HG02763 (cell line): Measurements from ENCODE around the gene FGF18.
"Not testable (repeated sequence)": the region's sequence is repeated elsewhere in the genome, so short reads cannot be mapped to it uniquely, and the experiment has no call there.

Experiments used
- ATAC-seq: cut with Tn5 transposase; IDR thresholded peaks from one replicate; pipeline ENCODE4 v1.9.1; 2021; ENCODE audit warnings: mild to moderate bottlenecking, moderate library complexity; ENCODE audit not compliant: unreplicated experiment

FGF18 gene, protein sequence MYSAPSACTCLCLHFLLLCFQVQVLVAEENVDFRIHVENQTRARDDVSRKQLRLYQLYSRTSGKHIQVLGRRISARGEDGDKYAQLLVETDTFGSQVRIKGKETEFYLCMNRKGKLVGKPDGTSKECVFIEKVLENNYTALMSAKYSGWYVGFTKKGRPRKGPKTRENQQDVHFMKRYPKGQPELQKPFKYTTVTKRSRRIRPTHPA

DNA sequence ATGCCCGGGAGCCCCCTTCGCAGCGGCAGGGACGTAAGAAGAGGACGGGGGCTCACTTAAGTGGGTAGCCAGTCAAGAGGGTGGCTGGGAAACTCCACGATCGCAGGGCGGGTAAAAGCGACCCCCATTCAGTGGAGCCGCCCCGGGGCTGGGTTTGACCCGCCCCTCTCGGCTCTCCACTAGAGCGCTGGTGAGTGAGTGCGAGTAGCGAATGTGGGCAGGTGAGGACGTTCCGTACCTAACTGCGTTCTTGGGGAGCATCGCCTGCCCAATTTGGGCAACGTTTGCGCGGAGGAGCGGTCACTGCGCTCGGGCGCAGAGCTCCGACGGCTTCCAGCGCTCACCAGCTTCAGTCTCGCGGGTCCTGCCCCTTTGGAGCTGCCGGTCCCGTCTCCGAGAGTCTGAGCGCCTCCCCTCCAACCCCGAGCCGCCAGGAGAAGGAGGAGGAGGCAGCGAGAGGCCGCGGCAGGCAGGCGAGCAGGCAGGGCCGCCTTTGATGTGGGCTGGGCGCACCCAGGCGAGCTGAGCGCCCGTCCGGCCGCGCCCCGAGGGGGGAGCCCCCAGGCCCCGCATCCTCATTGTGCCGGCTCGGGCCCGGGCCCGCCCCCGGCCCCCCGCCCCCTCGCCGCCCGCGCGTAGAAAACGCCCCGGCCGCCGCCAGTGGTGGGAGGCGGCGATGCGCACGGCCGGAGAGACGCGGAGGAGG, at the start of gene FGF18:
TSS of gene FGF18 (plus strand) at position 666 of the 706 bp plus-strand sequence. CDS start 553 bp downstream, outside the sequence.
- no peak for ATAC-seq

GRCh38 chr5:171369898-171370297, 49.5 kb upstream of the FGF18 start:
- no peak for ATAC-seq

DNA sequence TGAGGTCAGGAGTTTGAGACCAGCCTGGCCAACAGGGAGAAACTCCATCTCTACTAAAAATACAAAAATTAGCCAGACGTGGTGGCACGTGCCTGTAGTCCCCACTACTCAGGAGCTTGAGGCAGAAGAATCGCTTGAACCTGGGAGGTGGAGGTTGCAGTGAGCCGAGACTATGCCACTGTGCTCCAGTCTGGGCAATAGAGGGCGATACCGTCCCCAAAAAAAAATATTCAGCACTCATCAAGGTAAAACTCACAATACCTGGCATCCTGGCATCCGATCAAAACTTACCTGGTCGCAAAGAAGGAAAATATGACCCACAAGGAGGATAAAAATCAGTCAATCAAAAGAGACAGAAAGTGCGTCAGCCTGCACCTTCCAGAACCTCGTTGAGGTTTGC, 48.6 kb upstream of the FGF18 start:
- not testable (repeated sequence) for ATAC-seq

DNA sequence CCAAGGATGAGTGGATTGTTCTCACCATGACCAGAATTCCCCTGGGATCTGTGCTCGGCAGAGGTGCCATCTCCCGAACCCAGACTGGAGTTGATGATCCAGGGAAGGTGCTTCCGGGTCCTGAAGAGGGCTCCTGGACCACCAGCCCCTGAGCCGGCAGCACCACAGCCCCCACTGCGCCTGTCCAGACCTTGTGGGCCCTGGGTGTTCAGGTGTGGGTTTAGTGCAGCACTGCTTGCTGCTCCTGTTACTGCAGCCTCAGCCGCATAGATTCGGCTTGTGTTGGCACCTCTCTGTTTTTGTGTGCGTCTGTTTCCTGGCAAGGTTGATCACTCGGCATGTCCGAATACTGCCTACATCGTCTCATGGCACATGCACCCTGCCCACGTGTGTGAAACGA, 48.1 kb upstream of the FGF18 start:
- ATAC-seq = no peak

GRCh38 chr5:171379961-171380360, 39.5 kb upstream of the FGF18 start:
- ATAC-seq = no peak

- ATAC-seq = not testable (repeated sequence)
Measured at GRCh38 chr5:171384416-171384815, 35.0 kb upstream of the FGF18 start.

DNA sequence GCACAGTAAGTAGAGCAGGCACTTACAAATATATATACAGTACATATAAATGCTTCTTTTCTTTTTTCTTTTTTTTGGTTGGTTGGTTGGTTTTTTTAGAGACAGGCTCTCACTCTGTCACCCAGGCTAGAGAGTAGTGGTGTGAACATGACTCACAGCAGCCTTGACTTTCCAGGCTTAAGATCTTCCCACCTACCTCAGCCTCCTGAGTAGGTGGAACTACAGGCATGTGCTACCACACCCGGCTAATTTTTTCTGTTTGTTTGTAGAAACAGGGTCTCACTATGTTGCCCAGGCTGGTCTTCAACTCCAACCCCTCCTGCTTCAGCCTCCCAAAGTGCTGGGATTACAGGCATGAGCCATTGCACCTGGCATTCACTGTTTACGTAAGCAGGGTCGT, 34.4 kb upstream of the FGF18 start:
- ATAC-seq = not testable (repeated sequence)

DNA sequence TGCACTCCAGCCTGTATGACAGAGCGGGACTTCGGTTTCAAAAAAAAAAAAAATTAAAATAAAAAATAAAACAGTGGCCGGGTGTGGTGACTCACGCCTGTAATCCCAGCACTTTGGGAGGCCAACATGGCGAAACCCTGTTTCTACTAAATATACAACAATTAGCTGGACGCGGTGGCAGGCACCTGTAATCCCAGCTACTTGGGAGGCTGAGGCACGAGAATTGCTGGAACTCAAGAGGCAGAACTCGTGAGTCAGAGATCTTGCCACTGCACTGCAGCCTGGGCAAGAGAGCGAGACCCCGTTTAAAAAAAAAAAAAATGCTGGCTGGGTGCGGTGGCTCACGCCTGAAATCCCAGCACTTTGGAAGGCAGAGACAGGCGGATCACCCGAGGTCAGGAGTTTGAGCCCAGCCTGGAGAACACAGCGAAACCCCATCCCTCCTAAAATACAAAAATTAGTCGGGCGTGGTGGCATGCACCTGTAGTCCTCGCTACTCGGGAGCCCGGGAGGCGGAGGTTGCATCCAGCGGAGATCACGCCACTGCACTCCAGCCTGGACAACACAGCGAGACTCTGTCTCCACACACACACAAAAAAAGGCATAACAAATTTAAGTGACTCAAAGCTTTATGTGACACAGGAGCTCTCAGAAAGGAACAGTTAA, 33.3 kb upstream of the FGF18 start:
- ATAC-seq = no peak

DNA sequence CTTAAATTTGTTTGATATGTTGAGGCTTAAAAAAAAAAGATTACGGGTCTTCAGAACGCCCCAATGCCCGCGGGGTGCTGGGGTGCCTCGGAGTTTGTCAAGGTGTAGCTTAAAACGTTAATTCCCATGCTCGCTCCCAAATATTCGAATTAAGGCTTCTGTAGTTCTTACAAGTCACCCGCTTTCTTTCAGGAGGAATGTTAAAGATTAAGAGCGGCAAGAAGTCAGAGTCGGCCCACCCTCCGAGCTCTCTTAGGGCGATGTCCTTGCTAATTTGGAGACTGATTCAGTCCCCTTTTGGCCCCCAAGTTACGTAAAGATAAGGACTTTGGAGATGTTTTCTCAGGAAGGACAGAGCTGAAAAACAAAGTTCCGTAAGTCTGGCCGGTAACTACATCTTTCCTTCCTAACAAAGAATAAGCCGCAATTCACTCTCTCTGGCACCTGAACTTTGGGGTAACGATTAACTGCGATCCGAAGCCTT, 32.5 kb upstream of the FGF18 start:
- no peak for ATAC-seq

DNA sequence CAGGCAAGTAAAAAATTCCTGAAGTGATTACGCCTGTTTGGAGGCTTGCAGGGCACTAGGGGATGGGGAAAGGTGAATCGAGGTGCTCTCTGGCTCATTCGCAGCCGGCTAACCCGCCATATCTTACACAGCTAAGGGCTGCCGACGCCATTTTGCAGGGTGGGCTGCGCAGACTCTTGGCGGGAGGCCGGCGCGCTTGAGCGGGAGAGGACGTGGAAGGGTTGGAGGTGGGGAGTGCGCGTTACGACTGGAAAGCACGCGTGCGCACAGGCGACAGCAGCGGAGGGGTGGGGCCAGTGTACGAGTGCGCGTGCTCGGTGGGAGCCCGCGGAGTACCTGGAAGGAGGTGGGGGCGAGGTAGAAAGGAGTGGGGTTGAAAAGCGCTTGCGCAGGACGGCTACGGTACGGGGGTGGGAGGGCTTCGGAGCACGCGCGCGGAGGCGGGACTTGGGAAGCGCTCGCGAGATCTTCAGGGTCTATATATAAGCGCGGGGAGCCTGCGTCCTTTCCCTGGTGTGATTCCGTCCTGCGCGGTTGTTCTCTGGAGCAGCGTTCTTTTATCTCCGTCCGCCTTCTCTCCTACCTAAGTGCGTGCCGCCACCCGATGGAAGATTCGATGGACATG, 32.0 kb upstream of the FGF18 start, which contains the start of gene NPM1:
TSS of gene NPM1 (plus strand) at position 505 of the 625 bp plus-strand sequence. CDS start at position 605, 100 bp downstream.
- ATAC-seq = peak; percentile 81

DNA sequence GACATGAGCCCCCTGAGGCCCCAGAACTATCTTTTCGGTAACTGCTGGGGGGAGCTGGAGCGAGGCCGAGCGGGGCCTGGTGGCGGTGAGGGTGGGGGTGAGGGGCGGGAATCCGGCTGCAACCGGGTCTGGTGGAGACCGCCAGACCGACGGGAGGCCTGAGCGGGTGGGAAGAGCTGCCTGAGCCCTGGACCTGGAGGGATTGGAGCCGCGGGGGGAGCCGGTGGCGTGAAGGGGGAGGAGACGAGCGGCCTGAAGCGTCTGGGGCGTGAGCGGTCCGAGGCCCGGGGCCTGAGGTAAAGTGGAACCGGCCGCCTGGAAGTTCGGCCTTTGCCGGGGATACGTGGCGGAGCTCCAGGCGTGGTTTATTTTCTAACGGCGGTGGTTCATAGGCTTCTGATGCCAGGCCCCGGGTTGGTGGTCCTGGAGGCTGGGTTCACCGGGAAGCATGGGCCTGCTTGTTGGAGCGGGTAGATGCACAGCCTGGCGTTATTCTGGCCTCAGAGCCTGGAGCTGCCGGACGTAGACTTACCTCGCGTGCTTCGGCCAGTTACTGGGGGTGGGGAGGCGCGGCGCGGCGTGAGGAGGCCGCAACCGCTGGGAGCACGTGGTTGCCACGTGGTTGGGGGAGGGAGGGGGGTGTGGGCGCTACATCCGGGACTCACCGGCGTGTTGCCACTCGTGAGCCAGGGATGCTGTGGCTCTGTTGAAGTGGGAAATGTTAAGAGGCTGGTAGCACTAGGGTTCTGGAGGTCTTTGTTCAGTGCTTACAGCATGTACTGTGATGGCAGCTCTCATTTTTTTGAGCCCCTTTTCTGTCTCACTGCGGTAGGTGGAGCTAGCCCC, 31.3 kb upstream of the FGF18 start:
- ATAC-seq = peak; percentile 34

DNA sequence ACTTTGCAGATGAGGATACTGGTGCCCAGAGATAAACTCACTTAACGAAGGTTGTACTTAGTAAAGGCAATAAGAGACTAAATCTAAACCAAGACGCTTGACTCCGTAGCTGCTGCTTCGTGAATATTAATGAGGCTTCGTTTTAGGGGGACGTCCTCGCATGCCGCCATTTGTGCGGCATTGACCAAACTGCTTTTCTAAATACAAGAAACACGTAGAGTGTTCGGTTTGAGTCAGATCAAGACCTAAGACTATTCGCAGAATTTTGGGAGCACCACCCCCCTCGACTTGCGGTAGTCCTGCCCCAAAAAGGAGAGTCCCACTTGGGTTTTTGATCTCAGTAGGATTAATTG, 30.7 kb upstream of the FGF18 start:
- ATAC-seq = no peak

DNA sequence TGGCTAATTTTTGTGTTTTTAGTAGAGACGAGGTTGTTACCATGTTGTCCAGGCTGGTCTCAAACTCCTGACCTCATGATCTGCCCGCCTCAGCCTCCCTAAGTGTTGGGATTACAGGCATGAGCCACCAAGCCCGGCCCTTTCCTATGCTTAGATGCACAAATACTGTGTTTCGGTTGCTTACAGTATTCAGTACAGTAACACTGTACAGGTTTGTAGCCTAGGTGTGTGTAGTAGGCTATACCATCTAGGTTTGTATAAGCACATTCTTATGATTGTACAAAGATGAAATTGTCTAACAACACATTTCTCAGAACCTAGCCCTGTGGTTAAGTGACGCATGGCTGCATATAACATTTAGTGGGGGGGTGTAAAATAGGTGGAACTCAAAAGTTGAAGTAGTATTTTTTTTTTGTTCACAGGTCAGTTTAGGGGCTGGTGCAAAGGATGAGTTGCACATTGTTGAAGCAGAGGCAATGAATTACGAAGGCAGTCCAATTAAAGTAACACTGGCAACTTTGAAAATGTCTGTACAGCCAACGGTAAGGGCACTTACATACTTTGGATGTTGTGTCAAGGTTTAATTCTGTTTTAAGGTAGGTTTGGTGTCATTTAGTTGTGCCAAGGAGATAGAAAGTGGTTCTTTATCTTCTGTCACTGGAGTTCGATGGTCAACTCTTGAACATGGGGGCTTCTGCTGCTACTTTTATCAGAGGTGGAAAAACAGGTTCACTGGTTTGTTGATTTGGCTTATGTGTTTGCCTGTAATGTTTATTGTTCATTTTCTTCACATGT, 28.4 kb upstream of the FGF18 start:
- ATAC-seq = no peak

GRCh38 chr5:171391996-171392577, 27.4 kb upstream of the FGF18 start:
- no peak for ATAC-seq

GRCh38 chr5:171392585-171393159, 26.8 kb upstream of the FGF18 start:
- ATAC-seq = no peak

DNA sequence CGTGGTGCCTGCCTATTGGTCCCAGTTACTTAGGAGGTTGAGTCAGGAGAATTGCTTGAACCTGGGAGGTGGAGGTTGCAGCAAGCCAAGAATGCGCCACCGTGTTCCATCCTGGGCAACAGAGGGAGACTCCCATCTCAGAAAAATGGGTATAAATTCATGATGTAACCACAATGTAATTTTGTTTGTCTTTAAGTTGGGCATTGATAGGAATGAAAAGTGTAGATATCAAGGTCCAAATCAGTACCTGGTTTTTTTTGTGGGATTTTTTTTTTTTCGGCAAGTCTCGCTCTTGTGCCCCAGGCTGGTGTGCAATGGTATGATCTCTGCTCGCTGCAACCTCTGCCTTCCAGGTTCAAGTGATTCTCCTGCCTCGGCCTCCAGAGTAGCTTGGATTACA, 24.4 kb upstream of the FGF18 start:
- ATAC-seq = no peak

DNA sequence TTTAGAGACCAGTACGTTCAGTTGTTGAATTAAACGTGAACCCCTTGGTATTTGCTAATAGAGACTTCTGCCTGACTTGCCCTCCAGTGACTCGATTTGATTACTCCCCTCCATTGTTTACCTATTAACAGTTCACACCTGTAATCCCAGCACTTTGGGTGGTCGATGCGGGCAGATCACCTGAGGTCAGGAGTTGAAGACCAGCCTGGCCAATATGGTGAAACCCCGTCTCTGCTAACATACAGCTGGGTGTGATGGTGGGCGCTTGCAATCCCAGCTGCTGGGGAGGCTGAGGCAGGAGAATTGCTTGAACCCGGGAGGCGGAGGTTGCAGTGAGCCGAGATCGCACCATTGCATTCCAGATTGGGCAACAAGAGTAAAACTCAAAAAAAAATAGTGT, 22.9 kb upstream of the FGF18 start:
- ATAC-seq = not testable (repeated sequence)

DNA sequence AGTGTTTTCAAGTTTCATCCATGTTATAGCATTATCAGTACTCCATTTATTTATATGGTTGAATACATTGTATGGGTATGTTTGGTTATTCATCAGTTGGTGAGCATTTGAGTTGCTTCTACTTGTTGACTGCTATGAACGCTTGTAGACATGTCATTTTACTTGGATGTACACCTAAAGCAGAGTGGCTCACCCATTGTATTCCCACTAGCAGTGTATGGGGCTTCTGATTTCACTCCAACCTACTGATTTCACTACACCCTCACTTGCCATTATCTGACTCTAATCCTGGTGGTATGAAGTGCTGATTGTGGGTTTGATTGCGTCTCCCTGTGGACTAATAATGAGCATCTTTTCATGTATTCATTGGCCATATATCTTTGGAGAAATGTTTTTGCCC, 22.3 kb upstream of the FGF18 start:
- ATAC-seq = no peak

- ATAC-seq = no peak
Measured at GRCh38 chr5:171397599-171397998, 21.8 kb upstream of the FGF18 start.
